Caco-2 (cell line): ENCODE results near the gene SEMA4C. TPM values are rescaled to one million over a fixed set of nuclear protein-coding genes. Genes with fewer than 3 reads are reported as not detected.
A peak's percentile ranks its signal among the peaks of the same experiment; 100 is the strongest.

ENCODE experiments used
- BruUV-seq: library from RNA; stranded (reverse); fragments of 400-500 nt; replicated peaks from 2 replicates; lab custom pipeline; 2021; lab: Mats Ljungman, UMichigan
- CTCF ChIA-PET: fragments of 300-600 bp; sonication (Branson Sonifier 250); formaldehyde crosslinking; loops from one replicate; lab custom pipeline; 2022; ENCODE audit warnings: antibody characterized with exemption; lab: Charles Lee
- POLR2A ChIA-PET: fragments of 300-600 bp; sonication (Branson Sonifier 250); formaldehyde crosslinking; loops from one replicate; lab custom pipeline; 2022; ENCODE audit warnings: antibody characterized with exemption; lab: Charles Lee
- DNase-seq, 2 experiments: peaks; one replicate each; pipeline versions ENCODE4 v3.0.0 to v3.0.0-alpha.2; 2020 to 2022
- H3K27me3 ChIP-seq: replicated peaks from 2 replicates; pipeline ENCODE4 v1.6.0; 2011; ENCODE audit warnings: low read length; ENCODE audit not compliant: control insufficient read depth, insufficient read depth
- H3K36me3 ChIP-seq: 2 replicates; pipeline ENCODE4 v1.5.1; 2011; ENCODE audit warnings: low read length; ENCODE audit not compliant: control insufficient read depth, insufficient read depth
- H3K4me1 ChIP-seq: fragments of 250-450 bp; sonication (Bioruptor Pico); 2 replicates; pipeline ENCODE4 v1.5.1; 2020; ENCODE audit warnings: mild to moderate bottlenecking
- H3K4me3 ChIP-seq: 2 replicates; pipeline ENCODE4 v1.5.1; 2011; ENCODE audit warnings: low read depth, mild to moderate bottlenecking, control low read depth, low read length
- H3K9me3 ChIP-seq: fragments of 250-450 bp; sonication (Bioruptor Pico); 2 replicates; pipeline ENCODE4 v1.5.1; 2020; ENCODE audit warnings: mild to moderate bottlenecking, moderate library complexity
- H3K27ac Mint-ChIP-seq: one replicate; pipeline ENCODE4 v1.8.0; 2022; ENCODE audit warnings: mixed read lengths; ENCODE audit not compliant: unreplicated experiment
- H3K27me3 Mint-ChIP-seq: one replicate; pipeline ENCODE4 v1.8.0; 2022; ENCODE audit warnings: mixed read lengths; ENCODE audit not compliant: insufficient read depth, unreplicated experiment
- H3K36me3 Mint-ChIP-seq: one replicate; pipeline ENCODE4 v1.8.0; 2022; ENCODE audit warnings: mild to moderate bottlenecking, mixed read lengths; ENCODE audit not compliant: insufficient read depth, unreplicated experiment
- H3K4me1 Mint-ChIP-seq: one replicate; pipeline ENCODE4 v1.8.0; 2022; ENCODE audit warnings: low read depth, mixed read lengths; ENCODE audit not compliant: unreplicated experiment
- H3K4me3 Mint-ChIP-seq: one replicate; pipeline ENCODE4 v1.8.0; 2022; ENCODE audit warnings: mild to moderate bottlenecking, moderate library complexity, mixed read lengths; ENCODE audit not compliant: unreplicated experiment
- H3K9me3 Mint-ChIP-seq: one replicate; pipeline ENCODE4 v1.8.0; 2022; ENCODE audit warnings: mixed read lengths; ENCODE audit not compliant: unreplicated experiment
- CTCF ChIP-seq, 2 experiments: fragments of 200-600 bp in 1 of 2; IDR thresholded peaks; 1 replicate in 1 of 2; 2 replicates in 1 of 2; pipeline versions ENCODE4 v1.5.1 to v1.8.0; 2011 to 2022; ENCODE audit warnings: antibody characterized with exemption in 1 of 2, control low read depth in 1 of 2, inconsistent platforms in 1 of 2, low read depth in 1 of 2, low read length in 1 of 2, mild to moderate bottlenecking in 1 of 2, moderate library complexity in 1 of 2; ENCODE audit not compliant: insufficient read depth in 1 of 2, severe bottlenecking in 1 of 2, unreplicated experiment in 1 of 2
- intact Hi-C: fragments of 100-400 bp; cut with micrococcal nuclease; formaldehyde crosslinking; loops from one replicate; pipeline ENCODE4 v1.10.0; 2022; ENCODE audit not compliant: unreplicated experiment
- total RNA-seq: library from RNA; stranded (reverse); gene quantifications from 2 replicates; pipeline ENCODE4 v1.2.3, GENCODE V29; 2022

Gene SEMA4C
- total RNA-seq, 1 experiment from 2014 or later = 29.9 TPM

GRCh38 chr2:96846825-96847224, 23.1 kb downstream of the SEMA4C start:
- no peak for DNase-seq
- BruUV-seq = no TSS peak
- Histone ChIP-seq H3K36me3 (peaks cover 4% of the 10 kb centered on the region), H3K4me1 (peaks cover 3% of the 10 kb centered on the region; the same call in 1 of the 2 replicates), H3K9me3 (no peaks in the 10 kb centered on the region), H3K27me3 (no peaks in the 10 kb centered on the region), H3K4me3 (no peak overlapping the region)
- no peaks in the 10 kb centered on the region for H3K4me1 Mint-ChIP-seq
- intact Hi-C loops = no loop called here
- no peak overlapping the region for H3K4me3 Mint-ChIP-seq
- TF ChIP-seq CTCF (IDR thresholded peaks at IDR 0.05; ENCODE audit: insufficient read depth in 1 of 2, low read depth in 1 of 2, low read length in 1 of 2, severe bottlenecking in 1 of 2, unreplicated experiment in 1 of 2) = no peak
- no peaks in the 10 kb centered on the region for H3K9me3 Mint-ChIP-seq
- H3K27me3 Mint-ChIP-seq = no peaks in the 10 kb centered on the region
- H3K36me3 Mint-ChIP-seq = peaks cover 55% of the 10 kb centered on the region
- H3K27ac Mint-ChIP-seq = no peak overlapping the region
- ChIA-PET CTCF (interaction anchor here (0.7 kb wide), 1 partner anchor 122 kb away, joined by 6 read pairs; no protein-coding TSS in a partner anchor), POLR2A (no interaction called here)

- Mint-ChIP-seq H3K27me3 (no peaks in the 10 kb centered on the region), H3K4me1 (no peaks in the 10 kb centered on the region), H3K36me3 (peaks cover 73% of the 10 kb centered on the region), H3K27ac (no peak overlapping the region), H3K4me3 (no peak overlapping the region), H3K9me3 (no peaks in the 10 kb centered on the region)
- intact Hi-C loops = no loop called here
- Histone ChIP-seq H3K36me3 (peaks cover 2% of the 10 kb centered on the region), H3K27me3 (no peaks in the 10 kb centered on the region), H3K4me1 (peaks cover 3% of the 10 kb centered on the region; the same call in 1 of the 2 replicates), H3K9me3 (no peaks in the 10 kb centered on the region), H3K4me3 (no peak overlapping the region)
- TF ChIP-seq CTCF (IDR thresholded peaks at IDR 0.05; ENCODE audit: insufficient read depth in 1 of 2, low read depth in 1 of 2, low read length in 1 of 2, severe bottlenecking in 1 of 2, unreplicated experiment in 1 of 2) = no peak
- DNase-seq = no peak
- ChIA-PET POLR2A (no interaction called here), CTCF (interaction anchor here (0.6 to 0.7 kb wide), 2 partner anchors 14 to 248 kb away, joined by 6 to 7 read pairs; no protein-coding TSS in a partner anchor)
- no TSS peak for BruUV-seq
Measured at GRCh38 chr2:96844405-96844808, 25.5 kb downstream of the SEMA4C start.

- peaks cover 79% of the 10 kb centered on the region for H3K36me3 Mint-ChIP-seq
- H3K27me3 Mint-ChIP-seq = no peaks in the 10 kb centered on the region
- Histone ChIP-seq H3K4me3 (no peak within 1 kb of the TSS), H3K4me1 (peaks cover 3% of the 10 kb centered on the region; the same call in 1 of the 2 replicates), H3K36me3 (peaks cover 2% of the 10 kb centered on the region), H3K9me3 (no peaks in the 10 kb centered on the region), H3K27me3 (no peaks in the 10 kb centered on the region)
- no peak for DNase-seq
- no peaks in the 10 kb centered on the region for H3K9me3 Mint-ChIP-seq
- no TSS peak for BruUV-seq
- no peaks in the 10 kb centered on the region for H3K4me1 Mint-ChIP-seq
- no peak within 1 kb of the TSS for H3K4me3 Mint-ChIP-seq
- no peak for TF ChIP-seq CTCF (IDR thresholded peaks at IDR 0.05; ENCODE audit: insufficient read depth in 1 of 2, low read depth in 1 of 2, low read length in 1 of 2, severe bottlenecking in 1 of 2, unreplicated experiment in 1 of 2)
- POLR2A ChIA-PET = interaction anchor here (1.4 kb wide), 1 partner anchor 23 kb away, joined by 3 read pairs; no protein-coding TSS in a partner anchor
- peak within 1 kb of the TSS; percentile 45 for H3K27ac Mint-ChIP-seq
- CTCF ChIA-PET = no interaction called here
- intact Hi-C loops = no loop called here
Measured at GRCh38 chr2:96843538-96844268, 26.2 kb downstream of the SEMA4C start, which contains the start of gene ANKRD23. TSS of gene ANKRD23 (minus strand) at chr2:96844021. CDS start at chr2:96843992, 29 bp downstream.
